Measurements from ENCODE around the gene GTPBP3. TPM values are rescaled to one million over a fixed set of nuclear protein-coding genes. Genes with fewer than 3 reads are reported as not detected.

GTPBP3 gene
- total and polyA plus RNA-seq, 9 of the 15 experiments (the other 6 are each of a cell fraction or from before 2014, with no cell fraction given): 4.9 to 124 (median 22.6) TPM

GRCh38 chr19:17390665-17391370, 53.5 kb downstream of the GTPBP3 start (continued):
- no peak for TF ChIP-seq ZNF324 (CRISPR knock-in tag; IDR thresholded peaks at IDR 0.05)
- no peak for TF ChIP-seq MBD1 (CRISPR knock-in tag; IDR thresholded peaks at IDR 0.05)
- no peak for TF ChIP-seq TRIM24 (IDR thresholded peaks at IDR 0.05)
- TF ChIP-seq, protein P1, sequence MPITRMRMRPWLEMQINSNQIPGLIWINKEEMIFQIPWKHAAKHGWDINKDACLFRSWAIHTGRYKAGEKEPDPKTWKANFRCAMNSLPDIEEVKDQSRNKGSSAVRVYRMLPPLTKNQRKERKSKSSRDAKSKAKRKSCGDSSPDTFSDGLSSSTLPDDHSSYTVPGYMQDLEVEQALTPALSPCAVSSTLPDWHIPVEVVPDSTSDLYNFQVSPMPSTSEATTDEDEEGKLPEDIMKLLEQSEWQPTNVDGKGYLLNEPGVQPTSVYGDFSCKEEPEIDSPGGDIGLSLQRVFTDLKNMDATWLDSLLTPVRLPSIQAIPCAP (CRISPR knock-in tag; IDR thresholded peaks at IDR 0.05; ENCODE audit: borderline replicate concordance): no peak
- TF ChIP-seq L3MBTL2 (IDR thresholded peaks at IDR 0.05): peak; percentile 80; the same call in 1 of the 2 replicates
- TF ChIP-seq, protein P2, sequence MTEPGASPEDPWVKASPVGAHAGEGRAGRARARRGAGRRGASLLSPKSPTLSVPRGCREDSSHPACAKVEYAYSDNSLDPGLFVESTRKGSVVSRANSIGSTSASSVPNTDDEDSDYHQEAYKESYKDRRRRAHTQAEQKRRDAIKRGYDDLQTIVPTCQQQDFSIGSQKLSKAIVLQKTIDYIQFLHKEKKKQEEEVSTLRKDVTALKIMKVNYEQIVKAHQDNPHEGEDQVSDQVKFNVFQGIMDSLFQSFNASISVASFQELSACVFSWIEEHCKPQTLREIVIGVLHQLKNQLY (CRISPR knock-in tag; conservative IDR thresholded peaks at IDR 0.05): no peak
- TF ChIP-seq MEF2A (IDR thresholded peaks at IDR 0.05; ENCODE audit: control insufficient read depth, low read depth, low read length): no peak
- no peak for TF ChIP-seq ZNF133 (CRISPR knock-in tag; IDR thresholded peaks at IDR 0.05)
- TF ChIP-seq CREM (IDR thresholded peaks at IDR 0.05; ENCODE audit: low read depth): peak; percentile 73
- no peak for TF ChIP-seq GABPB2 (CRISPR knock-in tag; conservative IDR thresholded peaks at IDR 0.05)
- no peak for TF ChIP-seq ZBTB17 (CRISPR knock-in tag; IDR thresholded peaks at IDR 0.05)
- TF ChIP-seq ZNF778 (CRISPR knock-in tag; IDR thresholded peaks at IDR 0.05): no peak
- TF ChIP-seq NCOA1 (IDR thresholded peaks at IDR 0.05; ENCODE audit: low read depth): no peak
- TF ChIP-seq, protein P3, sequence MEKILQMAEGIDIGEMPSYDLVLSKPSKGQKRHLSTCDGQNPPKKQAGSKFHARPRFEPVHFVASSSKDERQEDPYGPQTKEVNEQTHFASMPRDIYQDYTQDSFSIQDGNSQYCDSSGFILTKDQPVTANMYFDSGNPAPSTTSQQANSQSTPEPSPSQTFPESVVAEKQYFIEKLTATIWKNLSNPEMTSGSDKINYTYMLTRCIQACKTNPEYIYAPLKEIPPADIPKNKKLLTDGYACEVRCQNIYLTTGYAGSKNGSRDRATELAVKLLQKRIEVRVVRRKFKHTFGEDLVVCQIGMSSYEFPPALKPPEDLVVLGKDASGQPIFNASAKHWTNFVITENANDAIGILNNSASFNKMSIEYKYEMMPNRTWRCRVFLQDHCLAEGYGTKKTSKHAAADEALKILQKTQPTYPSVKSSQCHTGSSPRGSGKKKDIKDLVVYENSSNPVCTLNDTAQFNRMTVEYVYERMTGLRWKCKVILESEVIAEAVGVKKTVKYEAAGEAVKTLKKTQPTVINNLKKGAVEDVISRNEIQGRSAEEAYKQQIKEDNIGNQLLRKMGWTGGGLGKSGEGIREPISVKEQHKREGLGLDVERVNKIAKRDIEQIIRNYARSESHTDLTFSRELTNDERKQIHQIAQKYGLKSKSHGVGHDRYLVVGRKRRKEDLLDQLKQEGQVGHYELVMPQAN (IDR thresholded peaks at IDR 0.05; ENCODE audit: borderline replicate concordance): peak; percentile 23; the same call in 1 of the 2 replicates
- no peak for TF ChIP-seq ZNF785 (CRISPR knock-in tag; IDR thresholded peaks at IDR 0.05)
- 0 out of 2 replicates have a peak, but pooled peaks have one; percentile 10 for TF ChIP-seq TCF3 (CRISPR knock-in tag; IDR thresholded peaks at IDR 0.05)
- TF ChIP-seq ELF4 (CRISPR knock-in tag; IDR thresholded peaks at IDR 0.05): 0 out of 2 replicates have a peak, but pooled peaks have one; percentile 24
- TF ChIP-seq HDAC6 (IDR thresholded peaks at IDR 0.05; ENCODE audit: low read depth, low read length): no peak
- TF ChIP-seq BHLHE40 (IDR thresholded peaks at IDR 0.05; ENCODE audit: low read length): no peak
- peak in 1 of 2 experiments; percentile 54; a peak in 1 of 4 replicates for TF ChIP-seq TEAD1 (CRISPR knock-in tag; IDR thresholded peaks at IDR 0.05)
- TF ChIP-seq KDM2B (CRISPR knock-in tag; IDR thresholded peaks at IDR 0.05): no peak
- TF ChIP-seq RB1 (IDR thresholded peaks at IDR 0.05; ENCODE audit: low read depth): peak; percentile 90
- no peak for TF ChIP-seq ZNF764 (CRISPR knock-in tag; IDR thresholded peaks at IDR 0.05; ENCODE audit: low read depth)
- no peak for TF ChIP-seq ZC3H4 (CRISPR knock-in tag; IDR thresholded peaks at IDR 0.05; ENCODE audit: borderline replicate concordance)
- peak; percentile 37; the same call in 1 of the 2 replicates for TF ChIP-seq JUND (IDR thresholded peaks at IDR 0.05; ENCODE audit: borderline replicate concordance, low read depth, low read length)
- TF ChIP-seq JUND (tag; IDR thresholded peaks at IDR 0.05; ENCODE audit: borderline replicate concordance, low read depth, low read length): no peak; the same call in 2 of the 3 replicates
